B cell (primary cell): Measurements from ENCODE around the gene CNOT4. TPM values are rescaled to one million over a fixed set of nuclear protein-coding genes. Genes with fewer than 3 reads are reported as not detected.

Experiments used
- ATAC-seq: fragments of 200-7000 bp; cut with Tn5 transposase; one replicate; pipeline ENCODE4 v1.10.0; 2021; ENCODE audit warnings: low read depth, mild to moderate bottlenecking, moderate number of reproducible peaks, moderate library complexity
- CTCF ChIA-PET: fragments of 350-600 bp; sonication (Branson Sonifier 250); formaldehyde crosslinking; loops from one replicate; lab custom pipeline; 2021; ENCODE audit warnings: antibody characterized with exemption, inconsistent platforms; lab: Charles Lee
- POLR2A ChIA-PET: fragments of 350-600 bp; sonication (Branson Sonifier 250); formaldehyde crosslinking; loops from one replicate; lab custom pipeline; 2021; ENCODE audit warnings: antibody characterized with exemption; lab: Charles Lee
- DNase-seq: peaks from one replicate; pipeline ENCODE4 v3.0.0; 2013
- H2AFZ ChIP-seq: 2 replicates; pipeline ENCODE4 v1.6.1; 2012; ENCODE audit warnings: mild to moderate bottlenecking, low read depth, low read length; ENCODE audit not compliant: insufficient read depth, poor library complexity, severe bottlenecking
- H3K27ac ChIP-seq, 2 donors: 1 replicate in 1 of 2; 2 replicates in 1 of 2; pipeline ENCODE4 v1.5.1; 2012 to 2013; ENCODE audit warnings: low read length in 2 of 2, mild to moderate bottlenecking in 2 of 2, moderate library complexity in 1 of 2
- H3K27me3 ChIP-seq, 4 experiments: fragments of 200-600 bp in 1 of 4; sonication (generic) in 1 of 4; replicated peaks in 1 of 4; 1 replicate in 2 of 4; 2 replicates in 2 of 4; pipeline versions ENCODE4 v1.6.1 to v1.7.0; 2013 to 2016; ENCODE audit warnings: low read length in 3 of 4, mild to moderate bottlenecking in 2 of 4, mixed read lengths in 1 of 4, moderate library complexity in 1 of 4; ENCODE audit not compliant: insufficient read depth in 4 of 4, control insufficient read depth in 3 of 4; ENCODE audit errors: control extremely low read depth in 1 of 4
- H3K36me3 ChIP-seq, 2 experiments: replicated peaks in 1 of 2; 1 replicate in 1 of 2; 2 replicates in 1 of 2; pipeline versions ENCODE4 v1.6.1 to v1.7.1; 2013; ENCODE audit warnings: low read length in 1 of 2; ENCODE audit not compliant: insufficient read depth in 2 of 2, control insufficient read depth in 1 of 2; ENCODE audit errors: control extremely low read depth in 1 of 2, extremely low read depth in 1 of 2
- H3K4me1 ChIP-seq, 2 donors: fragments of 200-600 bp in 1 of 2; sonication (generic) in 1 of 2; 1 replicate in 1 of 2; 2 replicates in 1 of 2; pipeline versions ENCODE4 v1.5.1 to v1.6.1; 2013 to 2017; ENCODE audit warnings: low read length in 2 of 2; ENCODE audit not compliant: control insufficient read depth in 2 of 2, insufficient read depth in 2 of 2
- H3K4me2 ChIP-seq: replicated peaks from 2 replicates; pipeline ENCODE3; 2012; ENCODE audit warnings: mild to moderate bottlenecking, low read depth, low read length; ENCODE audit not compliant: poor library complexity, severe bottlenecking
- H3K4me3 ChIP-seq, 5 experiments: fragments of 200-600 bp in 1 of 5; sonication (generic) in 1 of 5; 1 replicate in 3 of 5; 2 replicates in 2 of 5; pipeline versions ENCODE4 v1.5.1 to v1.7.0; 2011 to 2016; ENCODE audit warnings: low read length in 4 of 5, mild to moderate bottlenecking in 4 of 5, low read depth in 2 of 5, control low read depth in 1 of 5, moderate library complexity in 1 of 5; ENCODE audit not compliant: insufficient read depth in 1 of 5; ENCODE audit errors: control extremely low read depth in 1 of 5, extremely low read depth in 1 of 5
- H3K79me2 ChIP-seq: fragments of 200-600 bp; sonication (generic); one replicate; pipeline ENCODE4 v1.6.0; 2016; ENCODE audit warnings: low read length; ENCODE audit not compliant: control insufficient read depth, insufficient read depth
- H3K9ac ChIP-seq: fragments of 200-600 bp; sonication (generic); 2 replicates; pipeline ENCODE4 v1.6.1; 2017; ENCODE audit warnings: mild to moderate bottlenecking, low read length, moderate library complexity
- H3K9me3 ChIP-seq, 3 donors: one replicate each; pipeline versions ENCODE4 v1.6.1 to v1.7.1; 2013; ENCODE audit warnings: low read length in 2 of 3; ENCODE audit not compliant: control insufficient read depth in 2 of 3, insufficient read depth in 1 of 3; ENCODE audit errors: control extremely low read depth in 1 of 3
- H4K20me1 ChIP-seq: 2 replicates; pipeline ENCODE4 v1.6.0; 2012; ENCODE audit warnings: mild to moderate bottlenecking, low read length; ENCODE audit not compliant: insufficient read depth, control insufficient read depth, poor library complexity, severe bottlenecking
- H3K27ac Mint-ChIP-seq: one replicate; pipeline ENCODE4 v1.8.0; 2021; ENCODE audit warnings: mixed read lengths
- H3K27me3 Mint-ChIP-seq: one replicate; pipeline ENCODE4 v1.8.0; 2021; ENCODE audit warnings: mixed read lengths
- H3K4me1 Mint-ChIP-seq: one replicate; pipeline ENCODE4 v1.8.0; 2021; ENCODE audit warnings: mixed read lengths
- H3K4me3 Mint-ChIP-seq: one replicate; pipeline ENCODE4 v1.8.0; 2021; ENCODE audit warnings: mixed read lengths
- H3K9me3 Mint-ChIP-seq: one replicate; pipeline ENCODE4 v1.8.0; 2022; ENCODE audit warnings: mixed read lengths; ENCODE audit not compliant: insufficient read depth
- EZH2 ChIP-seq: IDR thresholded peaks from 2 replicates; pipeline ENCODE4 v1.6.1; 2012; ENCODE audit warnings: borderline replicate concordance, low read depth, mild to moderate bottlenecking, moderate library complexity, low read length; ENCODE audit not compliant: insufficient read depth, poor library complexity, severe bottlenecking
- WGBS: methylation state at CpG from one replicate; pipeline ENCODE4 v1.1.5; 2013; ENCODE audit warnings: missing lambda C conversion rate; ENCODE audit not compliant: insufficient coverage; 5-methylcytosine and 5-hydroxymethylcytosine counted together
- intact Hi-C: fragments of 100-400 bp; cut with micrococcal nuclease; formaldehyde crosslinking; loops from one replicate; pipeline ENCODE4 v1.10.0; 2022
- polyA plus RNA-seq: library from polyadenylated mRNA; depleted of rRNA; stranded (reverse); fragments of >200 nt; gene quantifications from 2 replicates; pipeline ENCODE4 v1.2.3, GENCODE V29; 2012
- total RNA-seq, 2 donors: library from RNA; stranded (reverse); fragments of 120-200 nt in 1 of 2; gene quantifications; 1 replicate in 1 of 2; 2 replicates in 1 of 2; pipeline versions ENCODE4 v1.2.3 to v1.2.4, GENCODE V29; 2013 to 2022
- TF ChIP-seq, protein P1 (sequence below): fragments of 200-600 bp; IDR thresholded peaks from one replicate; pipeline ENCODE4 v1.8.0; 2022; ENCODE audit warnings: antibody characterized with exemption, mild to moderate bottlenecking

Gene CNOT4
- total and polyA plus RNA-seq, 2 donors (not counting 1 experiment from before 2014, with no cell fraction given), result 9.8 to 52.1 TPM

DNA sequence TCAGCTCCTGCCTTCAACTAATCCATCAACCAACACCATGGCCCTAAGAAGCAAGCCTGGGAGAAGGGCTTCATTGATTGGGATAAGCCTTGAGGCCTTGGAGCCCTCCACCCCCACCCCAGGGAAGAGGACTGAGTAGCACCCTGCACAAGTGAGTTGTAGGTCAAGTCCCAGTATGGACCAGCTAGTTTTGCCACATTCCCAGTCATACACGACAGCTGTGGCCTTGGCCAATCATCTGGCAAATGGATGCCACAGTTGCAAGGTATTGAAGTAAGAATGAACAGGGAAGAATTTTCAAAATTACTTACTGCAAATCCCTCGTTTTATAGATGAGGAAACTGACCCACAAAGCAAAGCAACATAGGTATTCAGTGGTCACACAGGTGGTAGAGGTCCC lies 166.5 kb downstream of the CNOT4 start:
- Mint-ChIP-seq H3K4me1 (no peaks in the 10 kb centered on the region), H3K4me3 (no peak overlapping the region), H3K27ac (no peak overlapping the region), H3K27me3 (no peaks in the 10 kb centered on the region), H3K9me3 (no peaks in the 10 kb centered on the region)
- no peak overlapping the region for H3K9ac ChIP-seq
- H3K27ac ChIP-seq, result no peak overlapping the region
- H3K4me1 ChIP-seq, result no peaks in the 10 kb centered on the region
- H3K79me2 ChIP-seq, result no peaks in the 10 kb centered on the region
- no peaks in the 10 kb centered on the region for H3K36me3 ChIP-seq
- ChIA-PET CTCF (no interaction called here), POLR2A (no interaction called here)
- no peak overlapping the region for H2AFZ ChIP-seq
- H3K9me3 ChIP-seq, result no peaks in the 10 kb centered on the region
- no peak overlapping the region for H3K4me3 ChIP-seq
- no peaks in the 10 kb centered on the region for H3K27me3 ChIP-seq
- TF ChIP-seq, protein P1, sequence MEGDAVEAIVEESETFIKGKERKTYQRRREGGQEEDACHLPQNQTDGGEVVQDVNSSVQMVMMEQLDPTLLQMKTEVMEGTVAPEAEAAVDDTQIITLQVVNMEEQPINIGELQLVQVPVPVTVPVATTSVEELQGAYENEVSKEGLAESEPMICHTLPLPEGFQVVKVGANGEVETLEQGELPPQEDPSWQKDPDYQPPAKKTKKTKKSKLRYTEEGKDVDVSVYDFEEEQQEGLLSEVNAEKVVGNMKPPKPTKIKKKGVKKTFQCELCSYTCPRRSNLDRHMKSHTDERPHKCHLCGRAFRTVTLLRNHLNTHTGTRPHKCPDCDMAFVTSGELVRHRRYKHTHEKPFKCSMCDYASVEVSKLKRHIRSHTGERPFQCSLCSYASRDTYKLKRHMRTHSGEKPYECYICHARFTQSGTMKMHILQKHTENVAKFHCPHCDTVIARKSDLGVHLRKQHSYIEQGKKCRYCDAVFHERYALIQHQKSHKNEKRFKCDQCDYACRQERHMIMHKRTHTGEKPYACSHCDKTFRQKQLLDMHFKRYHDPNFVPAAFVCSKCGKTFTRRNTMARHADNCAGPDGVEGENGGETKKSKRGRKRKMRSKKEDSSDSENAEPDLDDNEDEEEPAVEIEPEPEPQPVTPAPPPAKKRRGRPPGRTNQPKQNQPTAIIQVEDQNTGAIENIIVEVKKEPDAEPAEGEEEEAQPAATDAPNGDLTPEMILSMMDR, result no peak
- no peak for TF ChIP-seq EZH2
- ATAC-seq (no peak), DNase-seq (no peak)
- 50% methylated on average over 1 of the region's 2 CpGs for WGBS
- no peak overlapping the region for H3K4me2 ChIP-seq
- H4K20me1 ChIP-seq, result no peaks in the 10 kb centered on the region
- intact Hi-C loops, result no loop called here

GRCh38 chr7:135342887-135343286 lies 167.0 kb downstream of the CNOT4 start:
- Mint-ChIP-seq H3K4me3 (no peak overlapping the region), H3K9me3 (no peaks in the 10 kb centered on the region), H3K27me3 (no peaks in the 10 kb centered on the region), H3K4me1 (no peaks in the 10 kb centered on the region), H3K27ac (no peak overlapping the region)
- Histone ChIP-seq H3K9me3 (no peaks in the 10 kb centered on the region), H4K20me1 (no peaks in the 10 kb centered on the region), H3K27ac (no peak overlapping the region), H3K4me2 (no peak overlapping the region), H2AFZ (no peak overlapping the region), H3K4me3 (no peak overlapping the region), H3K36me3 (no peaks in the 10 kb centered on the region), H3K27me3 (no peaks in the 10 kb centered on the region), H3K4me1 (no peaks in the 10 kb centered on the region), H3K9ac (no peak overlapping the region), H3K79me2 (no peaks in the 10 kb centered on the region)
- 92% methylated on average over 10 of the region's 10 CpGs for WGBS
- CTCF ChIA-PET, result no interaction called here
- ATAC-seq (no peak), DNase-seq (no peak)
- POLR2A ChIA-PET, result no interaction called here
- TF ChIP-seq, protein P1, result no peak
- no peak for TF ChIP-seq EZH2
- intact Hi-C loops, result no loop called here
